A549 treated with Hydrocortisone at 1 μM for 4 hours (cell line): Measurements from ENCODE around the gene BATF. TPM values are rescaled to one million over a fixed set of nuclear protein-coding genes. Genes with fewer than 3 reads are reported as not detected.

Source experiments
- total RNA-seq: library from RNA; stranded (reverse); fragments of 200-300 nt; extraction: Qiagen RNA extraction; gene quantifications from 5 replicates; pipeline ENCODE4 v1.2.3, GENCODE V29; 2022

The BATF gene
- 0.10 TPM in 1 of 5 replicates, not detected in the others for total RNA-seq

GRCh38 chr14:75522224-75522982 lies at the start of gene BATF:
Gene BATF (plus strand): TSS chr14:75522469. CDS start chr14:75522683, 214 bp downstream.

GRCh38 chr14:75578102-75578785 lies 56.0 kb downstream of the BATF start, which contains the start of gene FLVCR2:
Gene FLVCR2 (plus strand): TSS chr14:75578620. CDS start chr14:75578973, 353 bp downstream.

Other genes starting within 250 kb of the BATF start
- gene FOS, start 243.6 kb upstream of the BATF start, total RNA-seq = 8.9 to 13.2 TPM (median 9.6 TPM) in 5 replicates
- gene JDP2, start 94.4 kb upstream of the BATF start, total RNA-seq = 26.3 to 39.7 TPM (median 36.0 TPM) in 5 replicates
- gene FLVCR2, start 56.2 kb downstream of the BATF start, total RNA-seq = 11.1 to 14.2 TPM (median 12.5 TPM) in 5 replicates
- gene ERG28, start 138.4 kb downstream of the BATF start, total RNA-seq = 12.2 to 17.0 TPM (median 16.5 TPM) in 5 replicates
- 11.5 to 14.8 TPM (median 12.6 TPM) in 5 replicates for gene TTLL5, start 138.8 kb downstream of the BATF start, total RNA-seq